ENCODE data around the gene TH. TPM values are rescaled to one million over a fixed set of nuclear protein-coding genes. Genes with fewer than 3 reads are reported as not detected.
"Not testable (repeated sequence)": the region's sequence is repeated elsewhere in the genome, so short reads cannot be mapped to it uniquely, and the experiment has no call there.

Gene TH
- total RNA-seq, 1 donor from 2014 or later, result not detected

DNA sequence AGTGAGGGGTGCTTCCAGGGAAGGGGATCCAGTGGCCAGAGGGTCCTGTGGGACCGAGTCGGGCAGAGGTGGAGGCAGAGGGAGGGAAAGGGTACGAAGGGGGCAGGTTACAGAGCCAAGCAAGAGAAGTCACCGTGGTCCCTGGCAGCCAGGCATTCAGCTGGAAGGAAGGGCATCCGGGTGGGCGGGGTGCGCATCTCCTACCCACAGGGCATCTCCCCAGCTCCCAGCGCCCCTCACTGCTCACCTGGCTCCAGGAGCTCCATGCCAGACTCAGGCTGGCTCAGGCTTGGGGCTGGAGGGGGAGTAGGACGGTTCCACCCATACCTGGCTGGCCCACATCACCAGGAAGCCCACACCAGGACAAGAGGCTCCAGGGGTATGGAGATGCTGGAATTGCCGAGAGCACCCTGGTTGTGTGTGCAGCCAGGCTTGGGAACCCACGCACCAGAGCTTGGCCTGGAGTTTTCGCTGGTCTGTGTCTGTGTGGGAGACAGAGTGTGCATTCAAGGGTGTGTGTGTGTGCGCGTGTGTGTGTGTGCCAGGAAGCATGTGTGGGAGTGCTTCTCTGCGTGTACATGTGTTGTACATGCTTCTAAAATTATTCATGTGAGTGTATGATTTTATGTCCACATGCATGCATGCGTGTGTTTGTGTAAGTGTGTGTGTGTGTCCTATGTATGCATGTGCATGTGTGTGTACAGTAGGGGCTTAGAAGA is 6.6 kb upstream of the TH start:
- DNase-seq (ENCODE audit: low read depth, low spot score), result not testable (repeated sequence)

DNA sequence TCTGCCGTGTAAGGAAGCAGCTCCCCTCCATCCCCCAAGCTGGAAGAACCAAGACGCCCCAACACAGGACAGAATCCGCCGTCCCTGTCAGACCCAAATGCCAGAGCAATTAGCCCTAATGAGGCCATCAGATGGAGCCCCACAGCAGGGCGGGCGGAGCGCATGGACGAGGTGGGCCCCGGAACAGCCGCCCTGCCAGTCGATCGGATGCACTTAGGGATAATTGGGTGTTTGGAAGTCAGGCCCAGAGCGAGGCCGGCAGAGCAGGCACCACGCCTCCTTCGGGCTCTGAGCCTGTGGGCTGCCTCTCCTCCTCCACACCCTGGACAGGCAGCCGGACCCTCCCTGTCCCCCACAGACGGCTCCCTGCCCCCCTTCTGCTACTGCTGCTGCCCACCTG is 5.5 kb upstream of the TH start:
- no peak for DNase-seq (ENCODE audit: low read depth, low spot score)

DNA sequence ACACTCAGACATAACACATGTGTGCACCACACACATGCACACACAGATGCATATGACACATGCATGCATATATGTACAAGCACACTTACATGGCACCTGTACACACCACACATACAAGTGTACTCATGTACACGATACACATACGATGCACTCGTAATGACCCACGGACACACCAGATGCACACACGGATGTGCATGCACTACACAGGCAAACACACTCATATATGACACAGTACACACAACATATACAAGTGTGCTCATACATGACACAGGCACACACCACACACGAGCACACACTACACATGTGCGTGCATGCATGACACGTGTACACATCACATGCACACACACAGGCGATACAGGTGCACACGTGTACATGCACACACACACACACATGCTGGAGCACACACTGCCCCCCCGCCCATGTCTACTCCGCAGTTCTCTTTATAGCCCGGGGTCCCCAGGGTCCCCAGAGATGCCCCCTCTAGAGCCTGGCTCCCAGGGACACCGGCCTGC is 4.8 kb upstream of the TH start:
- DNase-seq (ENCODE audit: low read depth, low spot score), result no peak

DNA sequence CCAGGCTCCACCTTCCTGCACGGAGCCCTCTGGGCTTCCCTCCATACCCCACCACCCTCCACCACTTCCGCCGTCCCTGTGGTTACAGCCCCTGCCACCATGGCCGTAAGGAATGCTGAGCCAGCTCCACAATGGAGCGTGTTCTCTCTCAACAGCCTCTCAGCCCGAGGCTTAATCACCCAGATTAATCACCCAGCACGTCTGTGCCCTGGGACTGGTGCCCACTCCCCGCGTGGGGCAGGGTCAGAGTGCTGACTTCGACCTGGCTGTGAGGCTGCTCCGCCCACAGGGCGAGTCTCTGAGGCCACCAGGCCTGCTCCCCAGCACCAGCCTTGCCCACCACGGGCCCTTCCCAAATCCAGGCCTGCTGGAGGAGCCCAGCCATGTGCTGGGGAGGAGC is 4.0 kb upstream of the TH start:
- no peak for DNase-seq (ENCODE audit: low read depth, low spot score)

DNA sequence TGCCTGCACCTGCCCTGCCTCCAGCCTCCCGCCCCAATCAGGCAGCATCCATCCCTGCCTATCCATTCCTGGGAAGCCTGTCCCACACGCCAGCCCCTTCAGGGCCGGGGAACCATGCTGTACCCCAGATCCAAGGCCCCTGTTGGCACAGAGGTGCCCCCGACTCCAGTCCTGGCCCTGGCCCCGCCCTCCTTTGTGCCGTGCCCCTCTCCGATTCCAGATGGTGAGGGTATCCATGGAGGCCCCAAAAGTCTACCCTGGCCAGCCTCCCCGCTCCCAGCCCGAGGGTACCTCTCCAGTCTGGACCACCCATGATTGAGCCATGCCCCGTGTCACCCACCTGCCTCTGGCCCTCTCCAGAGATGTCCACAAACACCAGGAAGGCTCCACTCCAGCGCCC is 2.7 kb upstream of the TH start:
- DNase-seq (ENCODE audit: low read depth, low spot score), result no peak

DNA sequence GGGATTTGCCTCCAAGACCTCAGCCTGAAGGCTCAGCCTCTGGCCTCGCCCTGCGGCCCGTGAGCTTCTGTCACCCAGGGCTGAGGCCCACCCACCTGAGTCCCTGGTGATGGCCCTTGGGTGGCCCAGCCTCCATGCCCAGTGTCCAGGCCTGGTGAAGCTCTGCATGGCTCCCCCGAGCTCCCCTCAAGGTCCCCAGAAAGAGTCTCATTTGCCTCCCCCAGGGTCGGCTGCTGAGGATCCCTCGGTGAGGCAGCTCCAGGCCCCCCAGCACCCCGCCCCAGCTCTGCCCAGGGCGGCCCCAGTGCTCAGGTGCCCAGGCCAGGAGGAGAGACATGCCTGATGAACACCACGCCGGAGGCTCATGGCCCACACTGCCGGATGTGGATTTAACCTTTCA is 2.1 kb upstream of the TH start:
- no peak for DNase-seq (ENCODE audit: low read depth, low spot score)

DNA sequence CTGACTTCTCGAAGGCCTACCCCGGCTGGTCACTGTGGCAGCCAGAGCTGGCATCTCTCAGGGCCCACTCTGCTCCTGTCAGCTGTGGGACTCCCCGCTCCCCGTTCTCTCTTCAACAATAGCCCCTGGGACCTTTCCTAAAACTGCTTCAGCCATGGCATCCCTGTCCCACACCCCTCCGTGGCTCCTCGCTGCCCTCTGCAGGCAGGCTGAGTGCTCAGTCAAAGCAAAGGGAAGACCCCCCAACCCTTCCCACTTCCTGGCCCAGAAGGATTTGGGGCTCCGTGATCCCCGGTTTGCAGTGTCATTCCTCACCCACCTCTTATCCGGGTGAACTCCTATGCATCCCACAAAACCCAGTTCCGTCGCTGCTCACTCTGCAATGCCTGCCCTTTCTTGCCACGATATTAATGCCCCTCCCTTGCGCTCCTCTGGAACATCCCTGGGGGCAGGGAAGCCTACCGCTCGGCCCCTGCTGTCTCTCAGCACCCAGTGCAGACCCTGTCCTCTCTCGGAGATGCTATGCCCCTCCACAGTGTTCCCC is 1.6 kb upstream of the TH start:
- no peak for DNase-seq (ENCODE audit: low read depth, low spot score)

DNA sequence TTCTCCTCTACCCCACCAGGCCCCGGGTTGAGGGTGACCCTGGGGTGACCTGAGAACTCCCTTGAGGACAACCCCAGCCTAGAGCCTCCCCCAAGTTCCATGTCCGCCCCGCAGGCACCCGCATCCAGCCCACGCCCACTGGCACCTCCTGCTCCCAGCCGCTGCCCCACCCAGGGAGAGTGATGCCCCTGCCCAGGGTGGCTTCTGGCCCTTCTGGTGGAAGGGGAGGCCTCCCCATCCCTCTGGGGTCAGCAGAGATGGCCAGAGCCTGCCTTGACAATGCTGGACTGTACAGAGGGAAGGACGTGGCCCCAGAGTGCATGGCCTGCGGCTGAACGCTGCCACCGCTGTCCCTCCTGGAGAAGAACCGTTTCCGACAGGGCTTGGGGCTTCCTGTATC is 1.1 kb upstream of the TH start:
- DNase-seq (ENCODE audit: low read depth, low spot score), result no peak

DNA sequence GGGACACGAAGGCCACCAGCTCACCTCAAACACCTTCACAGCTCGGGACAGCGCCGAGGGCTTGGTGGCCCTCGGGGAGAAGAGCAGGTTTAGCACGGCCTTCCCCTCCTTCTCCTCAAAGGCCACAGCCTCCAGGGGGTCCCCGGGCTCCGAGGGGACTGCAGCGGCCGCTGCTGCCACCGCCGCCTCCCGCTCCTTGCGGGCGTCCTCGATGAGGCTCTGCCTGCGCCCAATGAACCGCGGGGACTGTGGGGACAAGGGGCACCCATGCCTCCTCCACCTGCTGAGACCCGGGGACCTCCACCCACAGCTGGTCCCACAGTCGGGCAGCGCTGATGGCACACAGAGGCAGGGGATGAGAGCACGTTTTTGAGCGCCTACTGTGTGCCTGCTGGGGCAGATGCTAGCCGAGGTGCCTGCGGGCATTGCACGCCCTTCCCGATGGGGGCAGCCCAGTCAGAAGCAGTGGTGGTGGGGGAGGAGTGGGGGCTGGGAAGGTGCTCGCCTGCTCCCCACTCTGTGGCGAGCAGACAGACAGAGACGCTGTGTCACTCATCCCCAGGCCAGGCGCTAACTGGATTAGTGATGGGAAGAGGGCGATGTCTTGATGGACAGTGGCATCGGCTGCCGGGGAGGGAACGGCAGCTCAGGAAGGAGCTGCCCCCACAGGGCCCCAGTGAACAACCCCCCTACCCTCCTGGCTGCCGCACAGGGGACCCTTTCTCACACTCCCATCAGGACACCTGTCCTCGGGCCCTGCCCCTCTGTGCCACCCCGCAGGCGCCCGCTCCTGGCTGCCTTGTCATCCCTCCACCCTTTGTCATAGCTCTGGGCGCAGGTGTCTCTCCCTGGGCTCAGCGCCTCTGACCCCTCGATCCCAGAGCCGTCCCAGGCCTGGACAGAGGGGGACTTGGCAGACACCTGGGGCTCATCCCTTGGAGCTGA is 1.7 kb downstream of the TH start:
- DNase-seq (ENCODE audit: low read depth, low spot score), result no peak

DNA sequence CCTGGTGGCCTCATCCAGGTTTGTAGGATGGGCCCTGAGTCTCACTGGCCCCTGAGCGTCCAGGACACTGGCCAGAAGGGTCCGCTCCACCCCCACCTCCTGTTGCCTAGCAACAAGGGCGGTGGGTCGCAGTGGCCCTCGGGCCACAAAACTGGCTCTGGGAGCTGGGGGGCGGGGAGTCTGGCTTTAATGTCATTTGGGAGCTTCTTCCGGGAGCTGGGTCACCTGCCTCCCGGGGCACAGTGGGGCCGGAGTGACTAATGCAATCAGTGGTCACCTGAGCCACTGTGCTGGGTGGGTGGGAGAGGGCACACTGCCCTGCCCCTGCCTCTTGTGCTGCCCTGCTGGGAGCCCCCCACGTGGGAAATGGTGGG is 2.6 kb downstream of the TH start:
- no peak for DNase-seq (ENCODE audit: low read depth, low spot score)

DNA sequence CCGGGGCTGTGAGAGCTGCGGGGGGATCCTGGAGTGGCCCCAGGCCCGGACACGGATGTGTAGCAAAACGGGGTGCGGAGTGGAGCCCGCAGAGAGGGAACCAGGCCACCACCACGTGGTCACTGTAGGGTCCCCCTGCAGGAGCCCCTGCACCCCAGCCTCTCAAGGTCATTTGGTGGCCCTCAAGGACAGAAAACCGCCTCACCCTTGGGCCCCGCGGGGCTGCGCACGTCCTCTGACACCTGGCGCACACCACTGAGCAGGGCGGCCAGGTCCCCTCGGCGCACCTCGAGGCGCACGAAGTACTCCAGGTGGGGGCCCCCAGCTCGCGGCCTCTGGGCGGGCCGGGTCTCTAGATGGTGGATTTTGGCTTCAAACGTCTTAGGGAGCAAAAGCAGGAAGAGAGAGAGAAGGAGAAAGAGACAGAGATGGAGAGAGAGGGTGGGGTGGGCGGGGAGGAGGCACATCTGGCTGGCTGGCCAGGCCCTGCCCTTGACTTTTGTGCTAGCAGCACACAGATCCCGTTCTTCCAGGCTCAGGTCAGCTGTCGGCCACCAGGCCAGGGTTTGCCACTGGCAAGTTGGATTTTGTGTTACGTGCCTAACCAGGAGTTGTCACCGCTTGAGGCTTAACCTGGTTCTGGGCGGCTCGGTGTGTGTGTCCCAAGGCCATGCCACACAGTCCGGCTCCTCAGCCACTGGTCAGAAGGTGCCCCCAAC is 3.2 kb downstream of the TH start:
- DNase-seq (ENCODE audit: low read depth, low spot score), result no peak

DNA sequence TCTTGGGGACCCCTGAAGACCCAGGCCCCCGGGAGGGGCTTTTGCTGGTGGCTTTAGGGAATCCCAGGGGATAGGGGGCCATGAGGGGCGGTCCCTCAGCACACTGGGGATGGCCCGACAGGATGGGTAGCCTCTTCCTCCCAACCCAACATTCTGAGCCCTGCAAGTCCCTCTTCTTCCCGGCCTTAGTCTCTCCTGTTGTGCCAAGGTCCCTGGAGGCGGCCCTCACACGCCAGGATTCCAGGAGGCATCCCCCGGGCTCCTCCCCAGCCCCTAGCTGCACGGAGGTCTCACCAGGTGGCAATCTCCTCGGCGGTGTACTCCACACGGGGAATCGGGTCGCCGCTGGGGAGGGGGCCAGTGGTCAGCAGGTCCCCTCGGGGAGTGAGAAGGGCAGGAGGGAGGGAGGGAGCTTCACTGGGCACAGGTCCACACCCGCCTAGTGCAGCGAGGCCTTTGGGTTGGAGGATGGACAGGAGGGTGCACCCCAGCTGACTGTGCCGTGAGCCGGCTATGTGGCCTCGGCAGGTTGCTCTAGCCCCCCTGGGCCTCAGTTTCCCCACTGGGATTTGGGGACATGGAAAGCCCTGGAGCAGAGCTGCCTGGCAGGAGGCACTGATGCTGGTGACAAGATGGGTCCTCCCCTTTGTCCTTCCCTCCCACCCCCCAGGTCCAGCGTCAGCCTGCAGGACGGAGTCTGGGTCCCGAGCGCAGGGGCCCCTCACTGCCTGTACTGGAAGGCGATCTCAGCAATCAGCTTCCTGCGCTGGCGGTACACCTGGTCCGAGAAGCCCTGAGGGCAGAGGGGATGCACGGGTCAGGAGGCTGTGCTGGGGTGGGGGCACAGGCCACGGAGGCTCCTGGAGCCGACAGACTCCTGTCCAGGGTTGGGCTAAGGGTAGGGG is 4.2 kb downstream of the TH start:
- DNase-seq (ENCODE audit: low read depth, low spot score), result no peak

DNA sequence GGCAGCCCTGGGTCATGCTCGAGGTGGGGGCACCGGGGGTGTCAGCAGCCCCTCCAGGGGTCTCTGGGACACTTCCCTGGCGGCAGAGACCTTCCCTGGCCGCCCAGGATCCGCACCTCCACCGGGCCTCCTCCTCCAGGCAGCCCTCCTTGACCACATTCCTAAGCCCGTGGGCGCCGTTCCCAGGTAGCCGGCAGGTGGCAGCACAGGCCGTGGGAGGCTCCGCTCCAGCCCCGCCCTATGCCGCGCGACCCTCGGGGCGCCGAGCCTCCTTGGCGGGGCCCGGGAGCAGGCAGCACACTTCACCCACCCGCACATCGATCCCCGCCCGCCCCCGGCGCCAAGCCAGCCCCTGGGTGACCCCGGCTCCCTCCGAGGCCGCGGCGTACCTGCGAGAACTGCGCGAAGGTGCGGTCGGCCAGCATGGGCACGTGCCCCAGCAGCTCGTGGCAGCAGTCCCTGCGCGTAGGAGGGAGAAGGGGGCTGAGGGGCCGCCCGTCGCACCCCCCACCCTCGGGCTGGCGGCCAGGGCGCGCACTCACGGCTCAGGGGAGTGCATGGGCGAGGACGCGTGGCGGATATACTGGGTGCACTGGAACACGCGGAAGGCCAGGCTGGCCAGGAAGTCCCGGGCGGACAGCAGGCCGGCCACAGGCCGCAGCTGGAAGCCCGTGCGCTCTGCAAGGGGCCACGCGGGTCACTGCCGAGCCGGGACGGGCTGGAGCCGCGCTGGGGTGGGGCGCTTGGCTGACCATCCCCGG is 5.3 kb downstream of the TH start:
- no peak for DNase-seq (ENCODE audit: low read depth, low spot score)

DNA sequence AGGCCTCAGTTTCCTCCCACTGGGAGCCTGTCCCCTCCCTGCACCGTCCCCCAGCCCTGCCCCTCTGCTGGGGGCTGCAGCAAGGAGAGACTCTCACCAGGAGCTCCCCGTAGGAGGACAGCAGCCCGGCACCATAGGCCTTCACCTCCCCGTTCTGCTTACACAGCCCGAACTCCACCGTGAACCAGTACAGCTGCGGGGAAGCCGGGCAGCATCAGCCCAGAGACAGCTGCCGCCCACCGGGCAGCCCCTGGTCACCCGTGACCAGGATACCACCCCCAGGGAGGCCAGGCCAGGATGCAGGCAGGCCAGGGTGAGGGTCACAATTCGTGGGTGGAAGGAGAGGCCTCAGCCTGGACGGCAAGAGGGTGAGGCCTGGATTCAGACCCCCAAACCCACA is 6.0 kb downstream of the TH start:
- DNase-seq (ENCODE audit: low read depth, low spot score), result no peak

DNA sequence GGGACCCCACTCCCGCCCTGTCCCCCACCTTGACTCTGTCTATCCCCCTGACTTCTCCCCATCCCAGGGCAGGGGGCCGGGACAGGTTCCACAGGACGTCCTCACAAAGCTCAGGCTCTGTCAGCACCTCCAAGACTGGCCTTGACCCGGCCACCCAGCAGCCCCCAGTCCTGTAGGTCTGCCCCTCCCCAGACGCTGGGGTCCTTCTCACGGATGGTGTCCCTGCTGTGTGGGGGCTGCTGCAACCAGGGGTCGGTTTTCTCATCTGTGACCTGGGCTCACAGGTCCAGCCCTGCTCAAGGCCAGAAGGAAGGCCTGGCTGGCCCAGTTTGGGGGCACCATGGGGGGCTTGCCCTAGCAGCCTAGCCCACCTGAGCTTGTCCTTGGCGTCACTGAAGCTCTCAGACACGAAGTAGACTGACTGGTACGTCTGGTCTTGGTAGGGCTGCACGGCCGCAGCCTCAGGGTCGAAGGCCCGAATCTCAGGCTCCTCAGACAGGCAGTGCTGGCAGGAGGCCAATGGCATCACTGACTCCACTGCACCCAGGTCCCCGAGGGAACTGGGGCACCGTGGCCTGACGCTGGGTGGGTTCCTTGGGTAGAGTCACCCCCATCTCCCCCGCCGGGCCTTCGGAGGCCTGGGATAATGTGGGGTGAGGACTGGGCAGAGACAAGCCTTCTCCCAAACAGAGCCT is 6.6 kb downstream of the TH start:
- DNase-seq (ENCODE audit: low read depth, low spot score), result no peak

DNA sequence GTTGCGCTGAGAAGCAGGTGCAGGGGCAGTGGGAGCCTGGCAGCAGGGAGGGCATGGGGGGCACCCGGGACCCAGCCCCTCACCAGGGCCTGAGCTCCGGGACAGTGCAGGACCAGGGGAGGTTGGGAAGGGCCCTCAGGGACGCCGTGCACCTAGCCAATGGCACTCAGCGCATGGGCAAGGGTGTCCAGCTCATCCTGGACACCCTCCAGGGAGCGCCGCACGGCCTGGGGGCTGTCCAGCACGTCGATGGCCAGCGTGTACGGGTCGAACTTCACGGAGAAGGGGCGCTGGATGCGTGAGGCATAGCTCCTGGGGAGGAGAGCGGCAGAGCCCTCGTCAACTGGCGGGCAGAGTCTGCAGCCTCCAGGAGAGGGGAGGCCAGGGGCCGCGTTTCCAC is 7.5 kb downstream of the TH start:
- no peak for DNase-seq (ENCODE audit: low read depth, low spot score)

DNA sequence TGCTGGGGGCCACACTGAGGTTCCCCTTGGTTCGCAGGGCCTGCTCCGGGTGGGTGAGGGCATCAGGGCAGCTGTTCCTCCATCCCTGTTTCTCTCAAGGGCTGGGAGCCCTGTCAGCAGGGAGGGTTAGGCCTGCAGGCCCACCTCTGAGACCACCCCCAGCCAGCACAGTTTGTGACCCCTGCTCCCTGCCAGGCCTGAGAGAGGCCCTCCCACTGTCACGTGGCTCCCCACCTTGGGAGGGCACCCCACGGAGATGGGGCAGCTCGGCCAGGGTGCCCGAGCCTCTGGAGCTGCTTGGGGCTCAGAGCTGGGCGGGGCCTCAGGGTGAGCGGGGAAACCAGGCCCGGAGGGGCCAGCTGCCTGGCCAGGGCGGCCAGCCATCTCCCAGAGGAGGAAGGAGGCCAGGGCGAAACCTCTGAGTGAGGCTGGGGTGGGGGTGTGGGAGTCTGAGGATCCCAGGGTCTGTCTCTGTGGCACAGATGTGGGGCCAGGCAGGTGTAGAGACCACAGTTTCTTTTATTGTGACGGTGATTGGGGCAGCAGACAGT is 8.1 kb downstream of the TH start:
- DNase-seq (ENCODE audit: low read depth, low spot score), result no peak

DNA sequence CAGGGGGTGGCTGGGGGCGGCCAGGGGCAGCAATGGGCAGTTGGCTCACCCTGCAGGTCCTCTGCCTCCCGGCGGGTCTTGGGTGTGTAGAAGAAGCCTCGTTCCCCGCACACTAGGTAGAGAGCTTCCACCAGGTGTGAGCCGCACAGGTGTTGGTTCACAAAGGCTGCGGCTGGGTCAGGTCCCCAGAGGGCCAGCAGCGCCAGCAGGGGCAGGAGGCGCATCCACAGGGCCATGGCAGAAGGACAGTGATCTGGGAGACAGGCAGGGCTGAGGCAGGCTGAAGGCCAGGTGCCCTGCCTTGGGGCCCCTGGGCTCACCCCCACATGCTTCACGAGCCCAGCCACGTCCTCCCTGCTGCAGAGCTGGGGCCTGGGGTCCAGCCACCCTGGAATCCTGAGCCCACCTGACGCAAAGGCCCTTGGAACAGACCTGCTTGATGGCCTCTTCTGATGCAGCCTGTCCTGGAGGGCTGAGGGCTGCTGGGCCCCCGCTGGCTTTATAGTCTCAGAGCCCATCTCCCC is 10.8 kb downstream of the TH start, which contains the start of gene INS:
TSS of gene INS (minus strand) at position 474 of the 524 bp plus-strand sequence. CDS start at position 236, 238 bp downstream.
- no peak for DNase-seq (ENCODE audit: low read depth, low spot score)

Data from pulmonary artery endothelial cell (primary cell).